PC-9 (cell line): ENCODE measurements around the gene SALL1. TPM values are rescaled to one million over a fixed set of nuclear protein-coding genes. Genes with fewer than 3 reads are reported as not detected.

ENCODE experiments used
- BruUV-seq: library from RNA; stranded (reverse); fragments of 400-500 nt; replicated peaks from 2 replicates; lab custom pipeline; 2021; lab: Mats Ljungman, UMichigan
- CTCF ChIA-PET: fragments of 300-600 bp; sonication (Branson Sonifier 250); formaldehyde crosslinking; loops from one replicate; lab custom pipeline; 2022; ENCODE audit warnings: antibody characterized with exemption; lab: Charles Lee
- POLR2A ChIA-PET: fragments of 300-600 bp; sonication (Branson Sonifier 250); formaldehyde crosslinking; loops from one replicate; lab custom pipeline; 2022; ENCODE audit warnings: antibody characterized with exemption; ENCODE audit not compliant: unreplicated experiment; lab: Charles Lee
- DNase-seq, 2 experiments: peaks; one replicate each; pipeline versions ENCODE4 v3.0.0 to v3.0.0-alpha.2; 2015 to 2022; ENCODE audit warnings: mixed read lengths in 1 of 2
- H2AFZ ChIP-seq: fragments of 200-600 bp; sonication (generic); 2 replicates; pipeline ENCODE4 v1.8.1; 2017; ENCODE audit warnings: antibody characterized with exemption
- H3F3A ChIP-seq: fragments of 200-600 bp; sonication (generic); 2 replicates; pipeline ENCODE4 v1.8.1; 2017; ENCODE audit warnings: antibody characterized with exemption, mild to moderate bottlenecking, low read depth; ENCODE audit not compliant: insufficient read depth
- H3K27ac ChIP-seq: fragments of 200-600 bp; sonication (generic); 2 replicates; pipeline ENCODE4 v1.6.1; 2016; ENCODE audit warnings: mixed run types
- H3K27me3 ChIP-seq: fragments of 200-600 bp; sonication (generic); 2 replicates; pipeline ENCODE4 v1.6.1; 2016; ENCODE audit warnings: low read depth, mixed run types; ENCODE audit not compliant: insufficient read depth
- H3K36me3 ChIP-seq: fragments of 200-600 bp; sonication (generic); 2 replicates; pipeline ENCODE4 v1.6.1; 2016; ENCODE audit warnings: low read depth, mixed run types
- H3K4me1 ChIP-seq: fragments of 200-600 bp; sonication (generic); replicated peaks from 2 replicates; pipeline ENCODE4 v1.6.1; 2016; ENCODE audit warnings: mixed run types; ENCODE audit not compliant: insufficient read depth
- H3K4me2 ChIP-seq: fragments of 200-600 bp; sonication (generic); 2 replicates; pipeline ENCODE4 v1.6.1; 2017; ENCODE audit warnings: mixed run types
- H3K4me3 ChIP-seq: fragments of 200-600 bp; sonication (generic); 2 replicates; pipeline ENCODE4 v1.6.1; 2016; ENCODE audit warnings: mixed run types
- H3K79me2 ChIP-seq: fragments of 200-600 bp; sonication (generic); 2 replicates; pipeline ENCODE4 v1.6.1; 2017; ENCODE audit warnings: low read depth, mixed run types
- H3K9me2 ChIP-seq: fragments of 200-600 bp; sonication (generic); 2 replicates; pipeline ENCODE4 v1.8.1; 2017; ENCODE audit warnings: mild to moderate bottlenecking; ENCODE audit not compliant: insufficient read depth
- H3K9me3 ChIP-seq: fragments of 200-600 bp; sonication (generic); 2 replicates; pipeline ENCODE4 v1.8.1; 2016; ENCODE audit warnings: low read depth; ENCODE audit not compliant: insufficient read depth
- H4K20me1 ChIP-seq: fragments of 200-600 bp; sonication (generic); 2 replicates; pipeline ENCODE4 v1.8.1; 2017; ENCODE audit not compliant: insufficient read depth
- CTCF ChIP-seq: fragments of 200-600 bp; sonication (generic); conservative IDR thresholded peaks from 2 replicates; pipeline ENCODE4 v1.6.1; 2017; ENCODE audit warnings: mixed run types, antibody characterized with exemption, mild to moderate bottlenecking, moderate library complexity
- EZH2 ChIP-seq: fragments of 200-600 bp; sonication (generic); IDR thresholded peaks from 2 replicates; pipeline ENCODE4 v1.8.0; 2017; ENCODE audit warnings: antibody characterized with exemption, low read depth
- intact Hi-C: fragments of 100-400 bp; cut with micrococcal nuclease; formaldehyde crosslinking; loops from one replicate; pipeline ENCODE4 v1.10.0; 2022; ENCODE audit not compliant: unreplicated experiment
- total RNA-seq: library from RNA; stranded (reverse); gene quantifications from 2 replicates; pipeline ENCODE4 v1.2.3, GENCODE V29; 2021

The SALL1 gene
- total RNA-seq, 1 experiment from 2014 or later = not detected

- Histone ChIP-seq H3K4me1 (no peaks in the 10 kb centered on the region), H3K9me2 (no peaks in the 10 kb centered on the region), H3K27ac (no peak overlapping the region), H3K36me3 (no peaks in the 10 kb centered on the region), H3K9me3 (no peaks in the 10 kb centered on the region), H3K79me2 (no peaks in the 10 kb centered on the region), H3K27me3 (peaks cover 37% of the 10 kb centered on the region), H3K4me3 (no peak overlapping the region), H3F3A (no peaks in the 10 kb centered on the region), H3K4me2 (no peak overlapping the region), H2AFZ (no peak overlapping the region), H4K20me1 (no peaks in the 10 kb centered on the region)
- no TSS peak for BruUV-seq
- TF ChIP-seq CTCF (no peak), EZH2 (no peak)
- no peak for DNase-seq
- intact Hi-C loops = no loop called here
- POLR2A ChIA-PET = no interaction called here
- CTCF ChIA-PET = no interaction called here
Measured at GRCh38 chr16:51119556-51119955, 31.5 kb downstream of the SALL1 start.

DNA sequence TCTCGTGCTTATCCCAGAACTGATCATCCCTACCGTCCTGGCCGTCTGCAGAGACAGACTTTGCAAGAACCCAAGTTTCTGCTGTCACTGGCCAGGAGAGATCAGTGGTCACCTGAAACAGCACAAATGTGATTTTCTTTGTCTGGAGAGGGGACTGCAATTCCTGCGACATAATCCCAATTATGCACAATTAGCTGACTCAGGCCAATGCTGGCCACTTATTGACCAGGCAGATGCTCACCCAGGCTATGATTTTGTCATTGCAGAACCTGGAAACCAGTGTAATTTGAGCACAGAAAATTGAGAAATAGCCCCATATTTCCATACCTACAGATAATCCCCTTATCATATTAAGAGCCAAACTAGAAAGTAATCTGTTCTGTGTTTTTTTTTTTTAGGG is 34.7 kb downstream of the SALL1 start:
- no peaks in the 10 kb centered on the region for H3K9me2 ChIP-seq
- no peak overlapping the region for H2AFZ ChIP-seq
- H3K27me3 ChIP-seq = peaks cover 50% of the 10 kb centered on the region
- intact Hi-C loops = no loop called here
- no peaks in the 10 kb centered on the region for H3K79me2 ChIP-seq
- POLR2A ChIA-PET = no interaction called here
- CTCF ChIA-PET = no interaction called here
- BruUV-seq = no TSS peak
- no peaks in the 10 kb centered on the region for H4K20me1 ChIP-seq
- no peaks in the 10 kb centered on the region for H3K4me1 ChIP-seq
- no peak overlapping the region for H3K4me2 ChIP-seq
- no peaks in the 10 kb centered on the region for H3K36me3 ChIP-seq
- H3K27ac ChIP-seq = no peak overlapping the region
- no peaks in the 10 kb centered on the region for H3F3A ChIP-seq
- no peaks in the 10 kb centered on the region for H3K9me3 ChIP-seq
- no peak for DNase-seq
- H3K4me3 ChIP-seq = no peak overlapping the region
- TF ChIP-seq EZH2 (no peak), CTCF (no peak)

DNA sequence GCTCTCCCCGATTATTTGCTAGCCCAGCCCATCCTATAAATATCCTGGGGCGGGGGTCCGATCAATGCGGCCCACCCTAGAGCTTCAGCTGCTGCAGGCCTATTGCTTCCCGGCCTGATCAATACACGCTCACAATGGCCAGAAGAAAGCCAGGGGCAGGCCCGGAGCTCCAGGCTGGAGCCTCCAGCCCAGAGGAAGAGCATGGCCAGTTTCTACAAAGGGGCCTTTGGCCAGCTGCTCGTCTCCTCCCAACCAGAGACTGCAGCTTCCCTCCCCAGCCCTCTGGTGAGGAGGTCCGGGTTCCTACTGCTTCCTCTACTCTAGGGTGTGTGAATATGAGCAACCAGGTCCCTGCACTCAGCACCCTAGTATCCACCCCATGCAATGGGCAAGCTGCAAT is 36.7 kb downstream of the SALL1 start:
- no peak overlapping the region for H2AFZ ChIP-seq
- ChIA-PET CTCF (no interaction called here), POLR2A (no interaction called here)
- DNase-seq = no peak
- no TSS peak for BruUV-seq
- H4K20me1 ChIP-seq = no peaks in the 10 kb centered on the region
- H3K27me3 ChIP-seq = peaks cover 39% of the 10 kb centered on the region
- TF ChIP-seq CTCF = no peak
- no peaks in the 10 kb centered on the region for H3K4me1 ChIP-seq
- no peak overlapping the region for H3K27ac ChIP-seq
- no peaks in the 10 kb centered on the region for H3K9me3 ChIP-seq
- no peaks in the 10 kb centered on the region for H3K36me3 ChIP-seq
- no peak overlapping the region for H3K4me2 ChIP-seq
- no peaks in the 10 kb centered on the region for H3K79me2 ChIP-seq
- no peak overlapping the region for H3K4me3 ChIP-seq
- no peaks in the 10 kb centered on the region for H3F3A ChIP-seq
- intact Hi-C loops = no loop called here
- H3K9me2 ChIP-seq = no peaks in the 10 kb centered on the region
